DMS 273 (cell line): ENCODE data around the gene ACLY.
"Not testable (repeated sequence)": the region's sequence is repeated elsewhere in the genome, so short reads cannot be mapped to it uniquely, and the experiment has no call there.

ENCODE experiments used
- DNase-seq: peaks from one replicate; lab custom pipeline; 2025; ENCODE audit not compliant: unreplicated experiment; lab: John Stamatoyannopoulos, UW

Gene ACLY

GRCh38 chr17:41836550-41837196 lies 82.1 kb downstream of the ACLY start:
- DNase-seq = no peak

DNA sequence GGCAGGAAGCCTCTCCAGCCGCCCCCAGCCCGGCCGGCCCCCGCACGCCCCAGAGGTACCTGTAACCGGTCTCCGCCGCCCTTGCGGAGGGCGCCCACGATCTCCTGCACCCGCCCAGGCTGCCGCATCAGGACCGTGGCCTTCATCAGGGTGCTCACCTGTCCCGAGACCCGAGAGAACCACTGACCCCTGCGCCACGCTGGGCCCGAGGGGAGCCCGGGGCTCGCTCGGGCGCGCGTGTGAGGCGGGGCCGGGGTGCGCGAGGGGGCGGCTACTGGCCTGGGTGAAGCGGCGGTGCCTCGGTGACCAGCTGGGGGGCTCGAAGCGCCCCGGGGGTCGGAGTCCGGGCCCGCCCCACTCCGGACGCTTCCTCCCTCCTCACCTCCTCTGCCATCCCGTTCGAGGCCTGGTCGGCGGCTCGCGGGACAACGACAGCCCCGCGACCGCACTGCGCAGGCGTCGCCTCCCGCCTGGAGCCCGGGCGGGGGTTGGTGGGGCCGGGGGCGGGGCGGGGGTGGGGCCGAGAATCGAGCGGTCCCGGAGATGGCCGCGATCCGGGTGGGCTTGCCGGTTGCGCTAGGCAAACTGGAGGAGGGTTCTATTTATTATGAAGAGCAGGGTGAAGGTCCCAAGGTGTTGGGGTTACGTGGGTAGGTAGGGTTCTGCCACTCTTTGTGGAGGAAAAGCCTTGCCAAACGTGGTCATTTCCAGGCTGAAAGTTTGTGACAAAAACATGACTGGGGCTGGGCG lies 82.8 kb downstream of the ACLY start, which contains the start of gene NT5C3B:
Gene NT5C3B, minus strand, starts transcription at position 433 of the 750 bp plus-strand sequence. Its CDS starts 39 bp downstream, at position 394.
- peak; percentile 80 for DNase-seq

DNA sequence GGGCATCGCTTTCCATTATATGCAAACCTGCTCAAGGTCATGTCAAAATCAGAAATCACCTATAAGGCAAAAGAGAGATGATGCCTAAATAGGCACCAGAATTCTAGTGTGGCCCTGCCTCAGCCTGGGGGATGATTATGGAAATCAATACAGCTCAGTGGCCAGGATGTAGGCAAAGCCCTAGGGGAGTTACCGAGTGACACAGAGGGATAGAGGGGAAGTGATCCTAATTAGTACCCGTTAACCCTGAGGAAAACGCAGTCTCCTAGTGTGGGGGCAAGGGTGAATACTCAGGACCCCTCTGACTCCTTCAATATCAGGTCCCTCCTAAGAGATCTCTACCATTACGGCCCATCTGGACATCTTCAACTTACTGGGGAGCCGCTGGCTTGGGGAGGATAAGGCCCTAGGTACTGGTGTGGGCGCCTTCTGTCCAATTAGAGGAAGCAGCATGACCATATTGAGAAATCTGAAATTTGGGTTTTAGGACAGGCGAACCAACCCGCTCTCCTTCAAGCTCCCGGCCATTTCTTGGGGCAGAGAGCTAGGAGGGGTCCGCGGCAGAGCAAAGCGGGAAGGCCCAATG lies 83.4 kb downstream of the ACLY start:
- DNase-seq = peak; percentile 55

GRCh38 chr17:41829961-41830360 lies 88.8 kb downstream of the ACLY start:
- DNase-seq = not testable (repeated sequence)

DNA sequence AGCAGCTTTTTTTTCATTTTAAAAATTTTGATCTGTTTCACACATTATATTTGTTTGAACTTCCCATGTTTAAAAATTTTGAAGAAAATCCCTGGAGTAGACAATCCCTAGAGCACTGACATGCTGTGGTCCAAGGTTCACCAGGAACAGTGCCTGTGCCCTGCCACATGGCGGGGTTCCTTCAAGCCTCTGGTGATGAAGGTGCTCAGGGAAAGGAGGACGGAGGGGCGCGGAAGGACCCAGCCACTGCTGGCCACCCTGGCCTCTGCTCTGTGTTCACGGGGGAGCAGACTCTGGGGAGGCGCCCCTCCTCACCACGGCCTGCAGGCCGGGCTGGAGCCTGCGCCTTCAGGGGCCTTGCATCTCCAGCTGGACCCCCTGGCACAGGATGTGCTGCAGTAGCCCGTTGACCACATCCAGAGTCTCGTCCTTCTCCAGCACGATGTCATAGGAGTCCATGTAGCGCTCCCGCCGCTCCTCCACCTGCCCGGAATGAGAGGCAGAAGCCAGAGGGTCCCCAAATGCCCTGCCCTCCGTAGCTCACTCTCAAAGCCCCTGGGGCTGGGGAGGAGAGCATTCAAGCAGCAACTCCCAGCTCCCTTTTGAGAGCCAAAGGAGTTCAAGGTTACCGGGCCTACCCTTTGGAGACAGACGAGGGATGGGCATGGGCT lies 93.4 kb downstream of the ACLY start:
- DNase-seq = no peak

DNA sequence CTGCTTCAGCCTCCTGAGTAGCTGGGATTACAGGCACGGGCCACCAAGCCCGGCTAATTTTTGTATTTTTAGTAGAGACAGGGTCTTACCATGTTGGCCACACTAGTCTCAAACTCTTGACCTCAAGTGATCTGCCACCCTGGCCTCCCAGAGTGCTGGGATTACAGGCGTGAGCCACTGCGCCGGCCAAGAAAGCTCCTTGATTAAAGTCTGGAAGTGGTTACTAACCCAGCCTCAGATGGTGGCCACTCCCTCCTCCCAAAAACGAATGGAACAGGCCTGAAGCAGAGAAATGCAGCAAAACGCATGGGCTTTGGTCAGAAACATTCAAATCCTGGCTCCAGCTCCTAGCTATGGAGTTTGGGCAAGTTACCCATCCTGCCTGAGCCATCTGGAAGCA lies 94.7 kb downstream of the ACLY start:
- DNase-seq = no peak

- no peak for DNase-seq
Measured at GRCh38 chr17:41823580-41823979, 95.2 kb downstream of the ACLY start.

- no peak for DNase-seq
Measured at GRCh38 chr17:41823141-41823524, 95.6 kb downstream of the ACLY start.

DNA sequence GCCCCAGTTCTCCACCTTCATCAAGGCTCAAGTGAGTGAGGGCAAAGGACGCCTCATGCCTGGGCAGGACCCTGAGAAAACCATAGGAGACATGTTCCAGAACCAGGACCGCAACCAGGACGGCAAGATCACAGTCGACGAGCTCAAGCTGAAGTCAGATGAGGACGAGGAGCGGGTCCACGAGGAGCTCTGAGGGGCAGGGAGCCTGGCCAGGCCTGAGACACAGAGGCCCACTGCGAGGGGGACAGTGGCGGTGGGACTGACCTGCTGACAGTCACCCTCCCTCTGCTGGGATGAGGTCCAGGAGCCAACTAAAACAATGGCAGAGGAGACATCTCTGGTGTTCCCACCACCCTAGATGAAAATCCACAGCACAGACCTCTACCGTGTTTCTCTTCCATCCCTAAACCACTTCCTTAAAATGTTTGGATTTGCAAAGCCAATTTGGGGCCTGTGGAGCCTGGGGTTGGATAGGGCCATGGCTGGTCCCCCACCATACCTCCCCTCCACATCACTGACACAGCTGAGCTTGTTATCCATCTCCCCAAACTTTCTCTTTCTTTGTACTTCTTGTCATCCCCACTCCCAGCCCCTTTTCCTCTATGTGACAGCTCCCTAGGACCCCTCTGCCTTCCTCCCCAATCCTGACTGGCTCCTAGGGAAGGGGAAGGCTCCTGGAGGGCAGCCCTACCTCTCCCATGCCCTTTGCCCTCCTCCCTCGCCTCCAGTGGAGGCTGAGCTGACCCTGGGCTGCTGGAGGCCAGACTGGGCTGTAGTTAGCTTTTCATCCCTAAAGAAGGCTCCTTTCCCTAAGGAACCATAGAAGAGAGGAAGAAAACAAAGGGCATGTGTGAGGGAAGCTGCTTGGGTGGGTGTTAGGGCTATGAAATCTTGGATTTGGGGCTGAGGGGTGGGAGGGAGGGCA lies 96.3 kb downstream of the ACLY start:
- no peak for DNase-seq

DNA sequence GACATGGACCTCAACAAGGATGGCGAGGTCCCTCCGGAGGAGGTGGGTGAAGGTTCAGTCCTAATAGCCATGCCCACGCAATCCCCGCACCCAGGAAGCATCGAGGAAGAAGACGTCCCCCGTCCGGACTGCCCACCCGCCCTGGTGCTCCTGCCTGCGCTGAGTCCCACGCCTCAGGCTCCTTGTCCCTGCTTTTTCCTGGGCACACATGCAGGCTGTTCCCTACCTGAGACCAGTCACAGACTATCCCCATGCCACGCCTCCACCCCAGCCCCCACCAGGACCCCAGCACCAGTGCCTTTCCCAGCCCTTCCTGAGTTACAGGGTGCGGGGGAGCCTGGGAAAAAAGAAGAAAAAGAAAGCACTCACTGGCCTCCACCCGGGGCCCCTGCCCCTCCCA lies 97.0 kb downstream of the ACLY start:
- no peak for DNase-seq

GRCh38 chr17:41818024-41818423 lies 100.7 kb downstream of the ACLY start:
- no peak for DNase-seq
